ENCODE results near the gene CTTNBP2.

- TF ChIP-seq CTCF (IDR thresholded peaks at IDR 0.05; ENCODE audit: poor library complexity) (no peak), EZH2phosphoT487 (IDR thresholded peaks at IDR 0.05; ENCODE audit: low read depth, severe bottlenecking, unreplicated experiment) (no peak)
Measured at GRCh38 chr7:117819558-117819957, 53.7 kb downstream of the CTTNBP2 start.
